ENCODE data around the gene LAMTOR3. TPM values are rescaled to one million over a fixed set of nuclear protein-coding genes. Genes with fewer than 3 reads are reported as not detected.

Gene LAMTOR3
- total RNA-seq, 1 donor from 2014 or later, result 32.8 TPM

- DNase-seq (ENCODE audit: low read depth, low spot score), result no peak
Measured at GRCh38 chr4:99861120-99861905, 32.9 kb downstream of the LAMTOR3 start.

- no peak for DNase-seq (ENCODE audit: low read depth, low spot score)
Measured at GRCh38 chr4:99860521-99860920, 33.7 kb downstream of the LAMTOR3 start.

DNA sequence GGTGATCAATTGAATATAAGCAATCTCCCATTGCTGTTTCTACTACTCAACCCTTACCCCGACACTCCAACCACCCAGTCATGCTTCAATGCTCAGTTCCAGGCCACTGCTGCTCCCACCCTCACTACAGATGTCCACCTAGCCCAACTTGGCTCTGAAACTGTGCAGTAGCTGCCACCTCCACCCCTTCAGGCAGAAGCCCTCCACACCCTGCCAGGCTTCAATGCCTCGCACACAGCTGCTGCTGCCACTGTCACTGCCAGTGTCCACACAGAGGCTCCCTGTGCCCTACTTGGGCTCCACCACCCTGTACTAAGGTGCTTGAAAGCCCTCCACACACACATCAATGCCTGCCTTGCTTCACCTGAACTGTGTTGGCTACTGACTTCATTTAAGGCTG, 34.6 kb downstream of the LAMTOR3 start:
- no peak for DNase-seq (ENCODE audit: low read depth, low spot score)

DNA sequence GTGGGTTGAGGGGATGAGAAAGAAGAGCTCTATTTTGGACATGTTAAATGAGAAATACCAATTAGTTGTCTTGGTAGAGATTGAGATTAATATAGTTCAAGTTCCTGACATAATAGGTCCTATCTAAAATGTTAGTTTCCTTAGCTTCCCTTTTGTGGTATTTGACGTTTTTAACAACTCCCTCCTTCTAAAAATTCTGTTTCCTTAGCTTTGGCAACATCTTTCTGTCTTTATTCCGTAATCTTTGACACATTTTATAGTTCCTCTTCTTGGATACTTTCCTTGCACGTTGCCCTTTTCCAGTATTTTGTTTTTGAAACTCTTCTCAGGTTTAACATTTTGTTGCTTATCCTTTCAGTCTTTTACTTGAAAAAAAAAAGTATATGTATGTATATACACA, 36.9 kb downstream of the LAMTOR3 start:
- no peak for DNase-seq (ENCODE audit: low read depth, low spot score)

GRCh38 chr4:99856166-99856565, 38.1 kb downstream of the LAMTOR3 start:
- no peak for DNase-seq (ENCODE audit: low read depth, low spot score)

- no peak for DNase-seq (ENCODE audit: low read depth, low spot score)
Measured at GRCh38 chr4:99855678-99856077, 38.5 kb downstream of the LAMTOR3 start.

DNA sequence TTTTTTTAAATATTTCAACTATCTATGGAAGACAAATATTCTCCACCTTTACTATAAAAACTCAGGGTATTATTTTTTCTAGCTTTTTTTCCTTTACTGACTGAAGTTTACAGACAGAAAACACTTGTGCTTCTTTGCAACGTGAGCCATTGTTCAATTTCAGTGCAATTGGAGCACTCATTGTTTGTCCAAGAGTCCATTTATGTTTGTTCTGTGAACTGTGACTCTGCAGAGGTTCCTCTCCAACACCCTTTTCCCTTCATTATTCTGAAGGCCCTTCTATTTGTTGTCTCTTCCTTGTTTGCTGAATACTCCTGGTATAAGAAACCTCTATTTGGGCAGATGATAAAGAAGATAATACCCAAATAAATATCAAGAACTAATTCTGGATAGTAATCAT, 40.2 kb downstream of the LAMTOR3 start:
- DNase-seq (ENCODE audit: low read depth, low spot score), result no peak

- no peak for DNase-seq (ENCODE audit: low read depth, low spot score)
Measured at GRCh38 chr4:99853190-99853589, 41.0 kb downstream of the LAMTOR3 start.

- no peak for DNase-seq (ENCODE audit: low read depth, low spot score)
Measured at GRCh38 chr4:99852199-99852749, 42.0 kb downstream of the LAMTOR3 start.

GRCh38 chr4:99848591-99849001, 45.6 kb downstream of the LAMTOR3 start:
- no peak for DNase-seq (ENCODE audit: low read depth, low spot score)

DNA sequence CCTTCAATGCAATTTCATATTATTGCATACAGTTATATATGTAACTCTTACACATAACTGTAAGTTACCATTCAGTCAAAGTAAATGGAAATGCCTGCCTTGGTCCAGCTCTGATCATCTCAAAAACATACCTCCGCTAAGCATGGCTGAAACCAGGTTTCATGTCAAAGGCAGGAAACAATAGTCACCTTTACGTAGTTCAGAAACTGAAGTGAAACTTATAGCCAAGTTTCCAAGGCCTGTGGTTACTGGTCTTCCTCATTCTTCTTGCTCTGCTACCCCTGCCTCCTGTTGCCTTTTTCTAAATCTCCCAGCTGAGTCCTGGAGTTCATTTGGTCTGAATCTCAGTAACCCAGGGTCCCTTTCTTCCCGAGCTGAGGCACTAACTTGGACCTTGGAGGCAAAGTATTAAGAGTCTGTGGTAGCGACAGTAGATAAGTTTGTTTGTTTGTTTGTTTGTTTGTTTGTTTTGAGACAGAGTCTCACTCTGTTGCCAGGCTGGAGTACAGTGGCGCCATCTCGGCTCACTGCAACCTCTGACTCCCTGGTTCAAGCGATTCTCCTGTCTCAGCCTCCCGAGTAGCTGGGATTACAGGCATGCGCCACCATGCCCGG, 46.8 kb downstream of the LAMTOR3 start:
- no peak for DNase-seq (ENCODE audit: low read depth, low spot score)

GRCh38 chr4:99846891-99847290, 47.3 kb downstream of the LAMTOR3 start:
- no peak for DNase-seq (ENCODE audit: low read depth, low spot score)

GRCh38 chr4:99845708-99846469, 48.3 kb downstream of the LAMTOR3 start:
- no peak for DNase-seq (ENCODE audit: low read depth, low spot score)

DNA sequence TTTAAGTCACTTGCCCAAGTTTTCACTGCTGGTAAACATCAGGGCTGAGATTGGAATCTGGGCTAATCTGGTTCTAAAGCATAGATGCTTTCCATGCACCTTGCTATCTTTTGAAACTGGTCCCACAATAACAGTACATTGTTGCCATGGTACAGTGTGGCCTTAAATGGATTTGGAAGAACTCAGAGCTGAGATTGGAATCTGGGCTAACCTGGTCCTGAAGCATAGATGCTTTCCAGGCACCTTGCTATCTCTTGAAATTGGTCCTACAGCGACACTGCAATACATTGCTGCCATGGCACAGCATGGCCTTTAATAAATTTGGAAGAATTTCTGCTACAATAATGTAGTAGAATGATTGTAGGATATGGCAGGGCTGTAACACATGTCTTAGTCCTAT, 49.0 kb downstream of the LAMTOR3 start:
- DNase-seq (ENCODE audit: low read depth, low spot score), result no peak

DNA sequence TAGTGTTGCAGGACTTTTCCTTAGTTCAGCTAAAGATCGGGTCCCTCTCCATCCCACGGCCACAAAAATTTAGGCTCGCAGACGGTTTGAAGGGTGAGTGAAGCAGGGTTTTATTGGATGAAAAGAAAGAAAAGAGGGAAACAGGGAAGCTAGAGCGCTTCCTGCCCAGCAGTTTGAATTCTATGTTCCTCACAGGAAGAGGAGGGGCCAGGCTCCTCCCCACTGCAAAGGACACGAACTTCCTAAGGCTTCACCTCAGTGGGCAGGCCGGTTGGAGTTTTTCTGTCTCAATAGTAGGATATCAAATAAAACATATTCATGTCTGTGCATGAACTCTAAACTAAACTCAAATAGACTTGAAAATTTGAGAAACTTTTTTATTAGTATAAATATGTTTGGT, 50.2 kb downstream of the LAMTOR3 start:
- DNase-seq (ENCODE audit: low read depth, low spot score), result no peak

DNA sequence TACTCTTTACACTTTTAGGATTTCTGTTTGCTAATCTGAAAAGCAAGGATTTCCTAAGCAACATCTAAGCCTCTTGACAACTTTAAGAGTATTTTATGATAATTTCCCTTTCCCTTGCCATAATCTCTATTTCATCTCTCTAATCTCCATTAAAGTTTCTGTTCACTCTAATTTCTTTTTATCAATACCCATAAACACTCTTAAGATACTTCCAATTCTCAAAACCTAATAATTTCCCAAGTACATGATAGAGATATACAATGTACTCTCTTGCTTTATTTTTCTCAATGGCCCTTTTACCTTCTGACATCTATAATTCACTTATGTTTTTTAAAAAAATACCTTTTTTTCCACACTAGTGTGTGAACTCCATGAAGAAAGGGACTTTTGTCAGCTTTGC, 50.8 kb downstream of the LAMTOR3 start:
- DNase-seq (ENCODE audit: low read depth, low spot score), result no peak

DNA sequence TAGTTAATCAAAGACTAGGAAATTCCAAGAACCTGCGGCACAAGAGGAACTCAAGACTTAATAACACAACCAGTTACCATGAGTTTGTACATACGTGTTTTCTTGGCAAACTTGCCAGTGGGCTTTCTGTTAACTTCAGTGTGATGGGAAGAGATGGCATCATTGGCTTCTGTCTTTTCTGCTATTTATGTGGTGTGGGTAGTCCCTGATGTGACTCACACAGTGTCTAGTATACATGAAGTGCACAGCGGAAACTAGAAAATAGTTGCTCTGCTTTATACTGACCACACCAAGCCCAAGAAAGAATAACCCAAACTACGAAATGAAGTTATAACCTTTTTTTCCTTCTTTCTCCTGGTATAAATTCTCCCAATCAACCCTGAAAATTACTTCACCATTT, 53.1 kb downstream of the LAMTOR3 start:
- no peak for DNase-seq (ENCODE audit: low read depth, low spot score)

GRCh38 chr4:99838927-99839326, 55.3 kb downstream of the LAMTOR3 start:
- DNase-seq (ENCODE audit: low read depth, low spot score), result no peak

GRCh38 chr4:99835942-99836341, 58.3 kb downstream of the LAMTOR3 start:
- DNase-seq (ENCODE audit: low read depth, low spot score), result no peak

DNA sequence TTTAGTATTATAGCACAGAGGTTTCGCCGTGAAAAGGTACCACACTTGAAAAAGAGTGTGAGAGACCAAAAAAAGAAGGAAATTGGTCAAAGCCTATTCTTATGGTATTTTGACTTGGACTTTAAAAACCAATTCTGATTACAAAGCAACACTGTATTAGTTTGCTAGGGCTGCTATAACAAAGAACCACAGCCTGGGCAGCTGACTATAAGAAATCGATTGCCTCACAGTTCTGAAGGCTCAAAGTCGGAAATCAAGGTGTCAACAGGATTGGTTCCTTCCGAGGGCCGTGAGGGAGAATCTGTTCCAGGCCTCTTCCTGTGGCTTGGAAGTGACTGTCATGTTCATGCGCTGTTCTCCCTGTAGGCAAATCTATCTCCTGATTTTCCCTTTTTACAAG, 59.7 kb downstream of the LAMTOR3 start:
- no peak for DNase-seq (ENCODE audit: low read depth, low spot score)

DNA sequence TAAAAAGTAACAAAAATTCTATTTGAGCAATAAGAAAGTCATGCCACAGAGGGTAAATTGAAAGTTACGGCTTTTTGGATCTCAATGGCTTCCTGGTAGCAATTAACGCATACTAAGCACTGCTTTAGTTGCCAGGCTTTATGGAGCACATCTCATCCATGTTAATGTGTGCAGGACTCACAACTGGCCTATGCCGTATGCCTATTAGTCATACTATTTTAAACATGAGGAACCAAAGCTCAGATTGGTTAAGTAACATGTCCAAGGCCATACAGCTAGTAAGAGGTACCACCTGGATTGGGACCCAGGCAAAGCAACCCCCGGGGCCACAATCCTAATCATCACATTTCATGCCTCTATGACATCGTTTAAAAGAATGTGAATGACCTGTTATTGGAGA, 60.5 kb downstream of the LAMTOR3 start:
- DNase-seq (ENCODE audit: low read depth, low spot score), result no peak

DNA sequence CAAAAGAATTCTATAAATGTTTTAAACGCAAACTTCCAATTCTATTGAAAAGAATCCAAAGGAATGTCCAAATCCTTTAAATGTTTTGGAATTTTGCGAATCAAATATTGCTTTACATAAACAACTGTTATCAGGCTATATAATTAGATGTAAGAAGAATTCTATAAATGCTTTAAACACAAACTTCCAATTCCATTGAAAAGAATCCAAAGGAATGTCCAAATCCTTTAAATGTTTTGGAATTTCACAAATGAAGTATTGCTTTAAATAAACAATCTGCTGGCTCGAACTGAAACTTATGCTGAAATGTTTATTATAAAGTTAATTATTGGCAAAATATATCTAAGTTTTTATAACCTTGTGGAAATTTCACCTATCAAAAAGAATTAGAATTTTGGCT, 61.5 kb downstream of the LAMTOR3 start:
- no peak for DNase-seq (ENCODE audit: low read depth, low spot score)
